ENCODE measurements around the gene STYK1.

DNA sequence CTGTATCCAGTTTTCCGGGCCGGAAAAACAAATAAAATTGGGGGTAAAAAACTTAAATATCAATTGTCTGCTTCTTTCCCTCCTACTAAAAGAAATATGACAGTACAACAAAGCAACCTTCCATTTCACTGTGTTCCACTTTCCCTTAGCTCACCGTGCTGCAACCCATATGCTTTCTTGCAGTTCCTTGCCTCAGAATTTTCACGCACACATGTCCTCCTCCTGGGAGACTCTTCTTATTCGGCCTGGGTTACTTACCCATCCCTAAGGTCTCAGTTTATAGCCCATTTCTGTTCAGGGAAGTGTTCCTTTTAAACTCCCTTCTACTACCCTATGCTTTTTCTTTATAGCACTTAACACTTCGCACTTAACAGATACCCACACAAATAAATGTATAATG lies 56.0 kb downstream of the STYK1 start:
- TF ChIP-seq POLR2AphosphoS5 (IDR thresholded peaks at IDR 0.05; ENCODE audit: low read depth, low read length) (no peak), POLR2A (IDR thresholded peaks at IDR 0.05; ENCODE audit: low read depth, low read length) (no peak), TAF1 (IDR thresholded peaks at IDR 0.05; ENCODE audit: low read depth, low read length) (no peak)

Measured in GM12891 (cell line).